Measurements from ENCODE around the gene C8A. TPM values are rescaled to one million over a fixed set of nuclear protein-coding genes. Genes with fewer than 3 reads are reported as not detected.

Gene C8A
- total and polyA plus RNA-seq, 12 donors, result 0.09 TPM; not detected in 11

GRCh38 chr1:56957931-56958330 is 103.3 kb downstream of the C8A start:
- WGBS, 2 donors, result 44 to 48% methylated on average over 3 of the region's 3 CpGs
- no peak overlapping the region for H3K27ac ChIP-seq

DNA sequence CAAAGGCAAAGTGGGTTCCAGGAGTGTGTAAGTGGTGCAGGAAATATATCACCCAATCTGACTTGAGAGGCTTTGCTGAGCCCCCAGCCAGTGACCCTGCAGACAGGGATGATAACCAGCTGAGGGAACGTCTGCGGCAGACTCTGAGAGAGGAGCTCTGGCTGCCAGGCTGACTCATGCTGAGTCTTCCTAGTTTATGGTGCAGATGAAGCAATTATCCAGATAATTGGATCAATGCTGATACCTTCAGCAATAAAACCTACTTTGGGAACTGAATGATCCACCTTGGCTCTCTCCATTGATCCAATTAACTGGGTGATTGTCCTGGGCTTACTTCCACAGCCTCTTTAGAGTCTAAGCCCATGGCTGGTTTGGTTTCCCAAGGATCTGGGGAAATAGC is 103.9 kb downstream of the C8A start:
- Histone ChIP-seq H3K27ac (no peak overlapping the region), H3K36me3 (no peaks in the 10 kb centered on the region), H3K4me1 (no peaks in the 10 kb centered on the region), H3K27me3 (peaks cover 0 to 8% (median 0%) of the 10 kb centered on the region in 7 donors), H3K9me3 (no peaks in the 10 kb centered on the region), H3K4me3 (no peak overlapping the region)
- WGBS, 2 donors, result 58 to 74% methylated on average over 2 of the region's 2 CpGs
- ATAC-seq (no peak), DNase-seq (no peak)
- no peak for TF ChIP-seq CTCF (IDR thresholded peaks at IDR 0.05)
- intact Hi-C loops (cut with DNase I), result no loop called here

More at GRCh38 chr1:56957931-56958330, 103.3 kb downstream of the C8A start:
- DNase-seq, result no peak
- H3K27me3 ChIP-seq, result peaks cover 0 to 13% (median 0%) of the 10 kb centered on the region in 7 donors
- no peaks in the 10 kb centered on the region for H3K4me1 ChIP-seq
- no peaks in the 10 kb centered on the region for H3K9me3 ChIP-seq
- intact Hi-C loops (cut with DNase I), result no loop called here
- no peak for TF ChIP-seq CTCF (IDR thresholded peaks at IDR 0.05)
- no peaks in the 10 kb centered on the region for H3K36me3 ChIP-seq
- no peak overlapping the region for H3K4me3 ChIP-seq
- no peak for ATAC-seq

GRCh38 chr1:56961426-56961825 is 106.8 kb downstream of the C8A start:
- Histone ChIP-seq H3K9me3 (no peaks in the 10 kb centered on the region), H3K27ac (no peak overlapping the region), H3K4me3 (no peak overlapping the region), H3K27me3 (peaks cover 0 to 6% (median 0%) of the 10 kb centered on the region in 7 donors), H3K36me3 (no peaks in the 10 kb centered on the region), H3K4me1 (no peaks in the 10 kb centered on the region)
- TF ChIP-seq CTCF (IDR thresholded peaks at IDR 0.05), result no peak
- 72 to 76% methylated on average over 10 of the region's 10 CpGs for WGBS, 2 donors
- intact Hi-C loops (cut with DNase I), result loop anchor here in 2 of 10 donors (10.0 kb wide), 2 partner anchors 107 to 127 kb away; partner anchors contain the start of gene C8A (in 1 of the 2)
- DNase-seq (no peak), ATAC-seq (no peak)

- intact Hi-C loops (cut with DNase I), result loop anchor here in 2 of 10 donors (10.0 kb wide), 2 partner anchors 109 to 129 kb away; partner anchors contain the start of gene C8A (in 1 of the 2)
- Histone ChIP-seq H3K27me3 (peaks cover 0 to 3% (median 0%) of the 10 kb centered on the region in 7 donors), H3K27ac (no peak overlapping the region), H3K9me3 (no peaks in the 10 kb centered on the region), H3K4me3 (no peak overlapping the region), H3K4me1 (no peaks in the 10 kb centered on the region), H3K36me3 (no peaks in the 10 kb centered on the region)
- no peak for TF ChIP-seq CTCF (IDR thresholded peaks at IDR 0.05)
- 84 to 93% methylated on average over 4 of the region's 4 CpGs for WGBS, 2 donors
- no peak for DNase-seq
- ATAC-seq, result no peak
Observed at GRCh38 chr1:56963667-56964066, 109.1 kb downstream of the C8A start.

All from heart right ventricle (tissue), 16 donors.